ENCODE data around the gene KYNU.

GRCh38 chr2:143068094-143068493, 190.6 kb downstream of the KYNU start:
- TF ChIP-seq CTCF (IDR thresholded peaks at IDR 0.05) (no peak), POLR2A (IDR thresholded peaks at IDR 0.05) (no peak), POLR2AphosphoS5 (IDR thresholded peaks at IDR 0.05) (no peak)
